Measurements from ENCODE around the gene GRIP1. TPM values are rescaled to one million over a fixed set of nuclear protein-coding genes. Genes with fewer than 3 reads are reported as not detected.

GRIP1 gene
- total and polyA plus RNA-seq, 2 donors = 0.71 to 3.9 TPM

DNA sequence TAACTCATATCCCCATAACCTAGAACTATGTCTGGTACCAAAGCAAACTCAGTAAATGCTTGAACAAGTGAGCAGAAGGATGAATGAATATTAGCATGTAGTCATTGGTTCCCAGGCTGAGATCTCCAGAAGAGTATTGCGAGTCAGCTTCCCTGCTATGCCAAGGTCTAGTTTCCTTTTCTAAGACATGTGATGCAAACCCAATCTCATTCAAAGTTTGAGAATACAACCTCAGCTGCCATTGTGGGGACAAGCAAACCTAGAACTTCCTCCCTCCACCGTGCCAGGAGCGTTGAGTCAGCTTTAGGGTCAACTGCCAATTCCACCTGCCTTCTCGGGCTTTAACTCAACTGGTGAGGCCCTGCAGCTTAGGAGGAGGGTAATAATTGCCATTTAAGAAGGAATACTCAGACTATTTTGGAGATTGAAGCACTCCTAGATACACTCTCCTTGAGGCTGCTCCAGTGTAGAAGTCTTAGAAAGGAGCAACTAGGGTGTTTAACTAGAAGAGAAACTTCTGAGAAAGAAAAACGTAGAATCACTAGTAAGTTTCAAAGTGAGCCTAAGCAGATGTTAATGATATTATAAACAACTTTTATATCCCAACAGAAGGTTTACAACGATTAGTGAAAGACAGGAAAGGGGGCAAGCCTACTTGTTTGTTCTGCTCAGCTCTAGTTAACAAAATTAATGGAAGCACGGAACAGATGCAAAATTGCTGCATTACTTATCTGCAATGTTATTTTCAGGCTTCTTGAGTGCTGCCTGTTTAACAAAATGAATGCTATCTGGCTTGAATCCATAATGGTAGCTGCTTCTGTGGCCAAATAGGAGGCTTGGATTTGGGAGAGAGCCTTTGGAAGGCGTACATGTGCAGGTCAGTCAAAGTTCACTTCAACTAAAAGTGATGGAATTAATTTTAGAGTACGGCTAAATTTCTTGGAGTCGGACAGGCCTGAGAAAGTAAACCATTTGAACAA, 279.7 kb downstream of the GRIP1 start:
- no peaks in the 10 kb centered on the region for H3K9me3 ChIP-seq (ENCODE audit: control insufficient read depth in 2 of 2, insufficient read depth in 1 of 2, low read length in 1 of 2)
- DNase-seq (ENCODE audit: low read depth in 6 of 9, low spot score in 9 of 9) = no peak
- 77% methylated on average over 10 of the region's 10 CpGs for WGBS
- no peak overlapping the region for H3K27ac ChIP-seq (ENCODE audit: low read depth in 1 of 2, low read length in 1 of 2)
- no peak overlapping the region for H3K4me3 ChIP-seq (ENCODE audit: low read length in 2 of 2)
- no peaks in the 10 kb centered on the region for H3K27me3 ChIP-seq (ENCODE audit: control insufficient read depth in 2 of 2, insufficient read depth in 1 of 2, low read length in 1 of 2)
- no peaks in the 10 kb centered on the region for H3K36me3 ChIP-seq (ENCODE audit: control insufficient read depth in 2 of 2, insufficient read depth in 2 of 2, low read length in 1 of 2)
- H3K4me1 ChIP-seq (ENCODE audit: control insufficient read depth in 2 of 2, insufficient read depth in 2 of 2, low read length in 2 of 2) = peaks cover 0 to under 1% of the 10 kb centered on the region in 2 donors

DNA sequence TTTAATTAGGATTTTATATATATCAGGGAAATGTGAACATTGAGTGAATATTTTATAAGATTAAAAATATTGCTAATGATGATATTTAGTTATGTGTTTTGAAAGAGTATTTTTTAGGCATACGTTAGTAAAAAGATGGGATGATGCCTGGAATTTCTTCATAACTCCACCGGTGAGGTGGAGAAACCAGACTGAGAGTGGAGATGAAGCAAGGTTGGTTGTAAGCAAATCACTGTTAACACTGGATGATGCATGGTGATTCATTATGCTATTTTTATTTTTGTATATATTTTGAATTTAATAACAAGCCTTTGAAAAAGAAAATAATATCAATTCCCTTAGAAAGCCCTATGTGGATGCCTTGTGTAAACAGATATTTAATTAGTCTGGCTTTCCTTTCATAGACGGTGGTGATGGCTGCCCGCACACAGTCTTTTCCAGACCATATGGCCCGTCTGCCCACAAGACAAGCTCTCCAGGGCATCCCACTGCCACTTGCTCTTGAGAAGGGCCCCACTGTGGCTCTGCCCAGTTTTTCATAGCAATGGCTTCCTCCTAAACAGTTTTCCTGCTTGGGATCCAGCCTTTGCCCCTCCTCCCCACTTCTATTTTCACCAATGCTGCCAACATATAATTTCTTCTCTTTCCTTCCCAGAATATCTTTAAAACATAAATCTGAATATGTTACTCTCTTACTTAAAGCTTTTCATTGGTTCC, 281.1 kb downstream of the GRIP1 start:
- H3K9me3 ChIP-seq (ENCODE audit: control insufficient read depth in 2 of 2, insufficient read depth in 1 of 2, low read length in 1 of 2) = no peaks in the 10 kb centered on the region
- H3K4me1 ChIP-seq (ENCODE audit: control insufficient read depth in 2 of 2, insufficient read depth in 2 of 2, low read length in 2 of 2) = peaks cover 0 to 12% of the 10 kb centered on the region in 2 donors
- no peak for DNase-seq (ENCODE audit: low read depth in 6 of 9, low spot score in 9 of 9)
- no peak overlapping the region for H3K4me3 ChIP-seq (ENCODE audit: low read length in 2 of 2)
- 97% methylated on average over 5 of the region's 5 CpGs for WGBS
- no peak overlapping the region for H3K27ac ChIP-seq (ENCODE audit: low read depth in 1 of 2, low read length in 1 of 2)
- H3K27me3 ChIP-seq (ENCODE audit: control insufficient read depth in 2 of 2, insufficient read depth in 1 of 2, low read length in 1 of 2) = peaks cover 0 to 2% of the 10 kb centered on the region in 2 donors
- no peaks in the 10 kb centered on the region for H3K36me3 ChIP-seq (ENCODE audit: control insufficient read depth in 2 of 2, insufficient read depth in 2 of 2, low read length in 1 of 2)

DNA sequence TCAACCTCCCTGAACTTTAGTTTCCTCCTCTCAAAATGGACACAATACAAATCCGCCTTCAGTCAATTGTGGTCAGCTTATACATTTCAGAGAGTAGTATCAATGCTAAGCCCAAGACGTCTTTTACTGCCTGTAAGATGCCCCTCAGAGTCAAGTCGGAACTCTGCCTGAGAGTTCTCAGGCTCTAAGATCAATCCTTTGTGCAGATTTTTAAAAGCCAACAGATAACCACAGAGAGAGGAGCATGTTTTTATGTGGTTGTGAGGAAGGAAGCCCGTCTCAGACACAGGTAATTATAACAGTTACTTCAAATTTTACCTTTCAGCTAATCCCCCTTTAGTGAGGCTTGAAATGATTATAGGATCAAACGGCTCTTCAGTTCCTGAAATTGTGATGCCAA, 285.0 kb downstream of the GRIP1 start:
- no peaks in the 10 kb centered on the region for H3K36me3 ChIP-seq (ENCODE audit: control insufficient read depth in 2 of 2, insufficient read depth in 2 of 2, low read length in 1 of 2)

DNA sequence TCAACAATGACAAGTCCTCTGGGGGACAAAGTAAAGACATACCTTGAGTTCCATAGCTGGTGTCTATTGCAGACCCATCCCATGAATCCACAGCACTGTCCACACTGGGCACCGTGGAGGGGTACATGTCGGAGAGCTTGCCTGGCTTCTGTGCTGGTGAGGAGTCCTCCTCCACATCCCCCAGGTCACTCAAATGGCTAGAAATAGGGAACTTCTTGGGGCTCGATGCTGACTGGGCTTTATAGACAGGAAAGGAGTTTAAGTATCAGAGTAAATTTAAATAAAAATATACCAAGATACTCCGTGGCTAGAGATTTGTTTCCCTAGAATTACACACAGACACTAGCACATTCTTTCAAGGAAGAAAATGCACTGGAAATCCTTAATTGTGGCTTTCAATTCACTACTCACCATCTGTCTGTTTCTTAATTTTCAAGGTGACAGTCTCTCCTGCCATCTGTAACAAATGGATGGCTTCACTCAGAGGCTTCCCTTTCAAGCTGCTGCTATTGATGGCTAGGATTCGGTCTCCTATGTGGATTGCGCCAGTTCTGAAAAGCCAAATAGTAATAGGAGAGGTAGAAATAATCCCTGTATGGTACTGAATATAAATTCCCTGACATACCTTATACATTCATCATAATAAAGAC, 286.5 kb downstream of the GRIP1 start:
- peaks cover 0 to 2% of the 10 kb centered on the region in 2 donors for H3K27me3 ChIP-seq (ENCODE audit: control insufficient read depth in 2 of 2, insufficient read depth in 1 of 2, low read length in 1 of 2)
- H3K36me3 ChIP-seq (ENCODE audit: control insufficient read depth in 2 of 2, insufficient read depth in 2 of 2, low read length in 1 of 2) = no peaks in the 10 kb centered on the region
- whole genome bisulfite sequencing = 79% methylated on average over 6 of the region's 6 CpGs
- peaks cover 0 to 12% of the 10 kb centered on the region in 2 donors for H3K4me1 ChIP-seq (ENCODE audit: control insufficient read depth in 2 of 2, insufficient read depth in 2 of 2, low read length in 2 of 2)
- no peaks in the 10 kb centered on the region for H3K9me3 ChIP-seq (ENCODE audit: control insufficient read depth in 2 of 2, insufficient read depth in 1 of 2, low read length in 1 of 2)
- H3K27ac ChIP-seq (ENCODE audit: low read depth in 1 of 2, low read length in 1 of 2) = no peak overlapping the region
- no peak overlapping the region for H3K4me3 ChIP-seq (ENCODE audit: low read length in 2 of 2)
- DNase-seq (ENCODE audit: low read depth in 6 of 9, low spot score in 9 of 9) = no peak

More for the DNA sequence above, 285.0 kb downstream of the GRIP1 start:
- peaks cover 0 to 2% of the 10 kb centered on the region in 2 donors for H3K27me3 ChIP-seq (ENCODE audit: control insufficient read depth in 2 of 2, insufficient read depth in 1 of 2, low read length in 1 of 2)
- DNase-seq (ENCODE audit: low read depth in 6 of 9, low spot score in 9 of 9) = peak in 2 of 9 donors; percentile 33 to 69
- H3K4me3 ChIP-seq (ENCODE audit: low read length in 2 of 2) = no peak overlapping the region
- H3K9me3 ChIP-seq (ENCODE audit: control insufficient read depth in 2 of 2, insufficient read depth in 1 of 2, low read length in 1 of 2) = no peaks in the 10 kb centered on the region
- peaks cover 0 to 12% of the 10 kb centered on the region in 2 donors for H3K4me1 ChIP-seq (ENCODE audit: control insufficient read depth in 2 of 2, insufficient read depth in 2 of 2, low read length in 2 of 2)
- WGBS = 9% methylated on average over 5 of the region's 5 CpGs
- H3K27ac ChIP-seq (ENCODE audit: low read depth in 1 of 2, low read length in 1 of 2) = no peak overlapping the region

DNA sequence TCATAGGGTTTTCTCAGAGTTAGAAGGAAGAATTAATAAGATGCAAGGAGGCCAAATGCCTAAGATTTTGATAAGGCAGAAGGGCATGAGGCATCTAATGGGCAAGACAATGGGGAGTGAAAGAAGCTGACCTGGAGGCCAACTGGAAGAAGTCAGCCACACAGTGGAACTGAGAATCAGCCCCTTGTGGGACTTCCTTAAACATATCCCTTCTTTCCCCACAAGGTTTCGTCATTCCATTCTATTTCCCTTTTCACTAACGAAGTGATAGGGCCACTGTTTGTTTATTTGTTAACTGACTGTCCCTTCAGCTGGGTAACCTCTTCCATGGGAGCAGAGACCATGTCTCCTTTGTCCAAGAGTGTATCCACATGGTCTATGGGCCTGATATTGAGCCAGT, 290.4 kb downstream of the GRIP1 start:
- Histone ChIP-seq H3K27ac (ENCODE audit: low read depth in 1 of 2, low read length in 1 of 2) (no peak overlapping the region), H3K36me3 (ENCODE audit: control insufficient read depth in 2 of 2, insufficient read depth in 2 of 2, low read length in 1 of 2) (no peaks in the 10 kb centered on the region), H3K9me3 (ENCODE audit: control insufficient read depth in 2 of 2, insufficient read depth in 1 of 2, low read length in 1 of 2) (no peaks in the 10 kb centered on the region), H3K4me1 (ENCODE audit: control insufficient read depth in 2 of 2, insufficient read depth in 2 of 2, low read length in 2 of 2) (peaks cover 0 to 4% of the 10 kb centered on the region in 2 donors), H3K4me3 (ENCODE audit: low read length in 2 of 2) (no peak overlapping the region), H3K27me3 (ENCODE audit: control insufficient read depth in 2 of 2, insufficient read depth in 1 of 2, low read length in 1 of 2) (peaks cover 0 to 2% of the 10 kb centered on the region in 2 donors)
- whole genome bisulfite sequencing = 87% methylated on average over 2 of the region's 2 CpGs
- DNase-seq (ENCODE audit: low read depth in 6 of 9, low spot score in 9 of 9) = peak in 1 of 9 donors; percentile 7

DNA sequence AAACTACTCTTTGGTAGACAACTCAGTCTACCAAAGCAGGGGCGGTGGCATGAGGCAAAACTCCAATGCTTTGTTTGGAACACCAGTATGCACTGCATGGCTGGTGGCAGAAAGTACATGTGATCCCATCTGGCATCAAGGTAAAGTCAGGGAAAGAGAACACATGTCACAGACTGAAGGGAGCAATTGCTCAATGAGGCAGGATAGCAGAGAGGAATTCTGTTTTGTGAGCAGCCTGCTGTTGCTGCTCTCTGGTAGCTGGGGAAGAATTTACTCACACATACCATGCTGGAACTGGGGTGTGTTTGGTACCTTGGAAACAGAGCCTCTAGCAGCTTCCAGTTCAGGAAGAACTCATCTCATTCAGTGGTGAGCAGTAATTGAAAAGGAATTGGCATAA, 291.8 kb downstream of the GRIP1 start:
- WGBS = 98% methylated on average over 1 of the region's 1 CpG

DNA sequence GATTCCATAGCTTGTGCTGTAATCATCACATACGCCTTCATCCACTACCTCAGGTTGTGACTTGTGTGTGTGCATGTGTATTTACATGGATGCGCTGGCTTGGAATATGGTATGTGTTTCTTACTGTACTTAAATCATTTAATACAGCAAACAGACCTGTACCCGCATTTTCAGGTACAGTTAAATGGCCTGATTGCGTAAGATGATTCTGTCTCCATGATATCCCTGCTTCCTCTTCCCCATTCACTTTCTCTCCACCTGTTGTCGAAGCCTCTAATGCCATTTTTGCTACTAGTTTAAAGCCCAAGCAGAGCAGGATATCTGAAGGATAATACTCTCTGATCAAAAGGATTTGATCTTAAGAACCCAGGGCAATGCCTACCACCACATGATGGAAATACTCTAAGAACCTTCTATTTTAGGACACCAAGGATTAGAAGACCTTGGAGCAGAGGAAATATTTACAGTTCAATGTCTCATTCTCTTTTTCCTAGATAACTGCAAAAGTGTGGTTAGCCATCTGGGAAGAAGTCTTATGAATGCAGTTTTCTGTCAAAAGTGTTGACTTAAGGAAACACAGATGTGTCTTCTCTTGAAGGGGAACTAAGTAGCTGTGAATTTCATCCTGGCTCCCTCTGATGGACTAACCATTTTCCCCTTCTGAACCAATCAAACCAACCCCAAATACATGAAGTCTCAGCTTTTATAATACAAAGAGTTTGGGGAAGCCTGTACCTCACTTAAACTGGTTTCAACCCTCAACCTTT, 297.9 kb downstream of the GRIP1 start:
- H3K36me3 ChIP-seq (ENCODE audit: control insufficient read depth in 2 of 2, insufficient read depth in 2 of 2, low read length in 1 of 2) = no peaks in the 10 kb centered on the region
- no peak overlapping the region for H3K4me3 ChIP-seq (ENCODE audit: low read length in 2 of 2)
- no peak overlapping the region for H3K27ac ChIP-seq (ENCODE audit: low read depth in 1 of 2, low read length in 1 of 2)
- H3K9me3 ChIP-seq (ENCODE audit: control insufficient read depth in 2 of 2, insufficient read depth in 1 of 2, low read length in 1 of 2) = no peaks in the 10 kb centered on the region
- DNase-seq (ENCODE audit: low read depth in 6 of 9, low spot score in 9 of 9) = no peak
- H3K4me1 ChIP-seq (ENCODE audit: control insufficient read depth in 2 of 2, insufficient read depth in 2 of 2, low read length in 2 of 2) = peaks cover 0 to 3% of the 10 kb centered on the region in 2 donors
- H3K27me3 ChIP-seq (ENCODE audit: control insufficient read depth in 2 of 2, insufficient read depth in 1 of 2, low read length in 1 of 2) = no peaks in the 10 kb centered on the region
- 97% methylated on average over 5 of the region's 5 CpGs for WGBS

More for the DNA sequence above, 291.8 kb downstream of the GRIP1 start:
- Histone ChIP-seq H3K4me1 (ENCODE audit: control insufficient read depth in 2 of 2, insufficient read depth in 2 of 2, low read length in 2 of 2) (no peaks in the 10 kb centered on the region), H3K36me3 (ENCODE audit: control insufficient read depth in 2 of 2, insufficient read depth in 2 of 2, low read length in 1 of 2) (no peaks in the 10 kb centered on the region), H3K9me3 (ENCODE audit: control insufficient read depth in 2 of 2, insufficient read depth in 1 of 2, low read length in 1 of 2) (no peaks in the 10 kb centered on the region), H3K4me3 (ENCODE audit: low read length in 2 of 2) (no peak overlapping the region), H3K27me3 (ENCODE audit: control insufficient read depth in 2 of 2, insufficient read depth in 1 of 2, low read length in 1 of 2) (no peaks in the 10 kb centered on the region), H3K27ac (ENCODE audit: low read depth in 1 of 2, low read length in 1 of 2) (no peak overlapping the region)
- DNase-seq (ENCODE audit: low read depth in 6 of 9, low spot score in 9 of 9) = no peak

DNA sequence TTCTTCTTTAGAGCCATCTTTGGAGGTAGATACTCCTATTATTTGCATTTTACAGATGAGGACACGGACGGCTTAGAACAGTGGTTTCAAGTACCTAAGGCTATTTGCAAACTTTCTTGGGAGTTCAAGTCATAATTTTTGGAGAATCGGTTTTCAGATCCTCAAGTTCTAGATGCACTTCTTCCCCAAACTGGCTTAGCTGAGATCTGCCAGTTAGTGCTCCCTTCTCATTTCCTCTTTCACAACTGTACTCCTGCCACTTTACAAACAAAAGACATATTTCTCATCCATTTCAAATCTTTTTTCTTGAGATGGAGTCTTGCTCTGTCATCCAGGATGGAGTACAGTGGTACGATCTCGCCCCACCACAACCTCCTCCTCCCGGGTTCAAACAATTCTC, 299.3 kb downstream of the GRIP1 start:
- H3K36me3 ChIP-seq (ENCODE audit: control insufficient read depth in 2 of 2, insufficient read depth in 2 of 2, low read length in 1 of 2) = no peaks in the 10 kb centered on the region
- H3K4me1 ChIP-seq (ENCODE audit: control insufficient read depth in 2 of 2, insufficient read depth in 2 of 2, low read length in 2 of 2) = peaks cover 0 to 3% of the 10 kb centered on the region in 2 donors
- 98% methylated on average over 6 of the region's 6 CpGs for WGBS
- no peak for DNase-seq (ENCODE audit: low read depth in 6 of 9, low spot score in 9 of 9)
- H3K27ac ChIP-seq (ENCODE audit: low read depth in 1 of 2, low read length in 1 of 2) = no peak overlapping the region
- no peak overlapping the region for H3K4me3 ChIP-seq (ENCODE audit: low read length in 2 of 2)
- H3K9me3 ChIP-seq (ENCODE audit: control insufficient read depth in 2 of 2, insufficient read depth in 1 of 2, low read length in 1 of 2) = no peaks in the 10 kb centered on the region
- H3K27me3 ChIP-seq (ENCODE audit: control insufficient read depth in 2 of 2, insufficient read depth in 1 of 2, low read length in 1 of 2) = no peaks in the 10 kb centered on the region

Measured in thymus (tissue), 11 donors.